ENCODE data around the gene USP40. TPM values are rescaled to one million over a fixed set of nuclear protein-coding genes. Genes with fewer than 3 reads are reported as not detected.

USP40 gene
- polyA plus RNA-seq, 3 donors, result 4.0 to 13.5 (median 5.1) TPM

GRCh38 chr2:233470011-233470687, 96.4 kb downstream of the USP40 start:
- intact Hi-C loops (cut with micrococcal nuclease), result no loop called here
- no peak for TF ChIP-seq CTCF (IDR thresholded peaks at IDR 0.05)
- Histone ChIP-seq H3K36me3 (replicated peaks in 1 of 2; ENCODE audit: control insufficient read depth in 1 of 2, insufficient read depth in 2 of 2, low read length in 2 of 2) (peaks cover 70 to 83% of the 10 kb centered on the region in 2 donors), H3K9ac (ENCODE audit: insufficient read depth, low read length, poor library complexity, severe bottlenecking) (no peak overlapping the region), H3K27me3 (ENCODE audit: control insufficient read depth in 2 of 2, insufficient read depth in 2 of 2, low read length in 2 of 2) (no peaks in the 10 kb centered on the region), H3K4me1 (ENCODE audit: control insufficient read depth in 1 of 2, insufficient read depth in 2 of 2, low read length in 2 of 2) (no peaks in the 10 kb centered on the region), H3K79me2 (ENCODE audit: insufficient read depth, low read length) (no peaks in the 10 kb centered on the region), H3K4me2 (replicated peaks; ENCODE audit: extremely low read depth, low read length, poor library complexity, severe bottlenecking) (no peak overlapping the region), H3K27ac (ENCODE audit: low read depth in 1 of 2, low read length in 2 of 2) (no peak overlapping the region), H4K20me1 (ENCODE audit: insufficient read depth, low read length) (peaks cover 42% of the 10 kb centered on the region), H3K9me3 (replicated peaks in 1 of 2; ENCODE audit: control insufficient read depth in 1 of 2, insufficient read depth in 1 of 2, low read length in 2 of 2) (no peaks in the 10 kb centered on the region), H2AFZ (ENCODE audit: insufficient read depth, low read depth, low read length, poor library complexity, severe bottlenecking) (no peak overlapping the region), H3K4me3 (replicated peaks in 1 of 3; ENCODE audit: low read depth in 2 of 3, low read length in 3 of 3) (no peak overlapping the region)
- H3K4me3 Mint-ChIP-seq, result no peak overlapping the region
- no peak for DNase-seq
- H3K27me3 Mint-ChIP-seq (ENCODE audit: low read depth in 3 of 3), result peaks cover 0 to 1% (median 0%) of the 10 kb centered on the region in 3 donors
- peak overlapping the region in 3 of 7 donors; percentile 8 to 69 (median 23) for H3K27ac Mint-ChIP-seq
- H3K36me3 Mint-ChIP-seq, result peaks cover 68 to 75% of the 10 kb centered on the region in 2 donors
- no peaks in the 10 kb centered on the region for H3K4me1 Mint-ChIP-seq
- H3K9me3 Mint-ChIP-seq, result peaks cover 0 to 2% (median 0%) of the 10 kb centered on the region in 7 donors
- WGBS (ENCODE audit: insufficient coverage), result over 99% methylated on average over 11 of the region's 20 CpGs

GRCh38 chr2:233469261-233470010, 97.1 kb downstream of the USP40 start:
- H3K27ac ChIP-seq (ENCODE audit: low read depth in 1 of 2, low read length in 2 of 2), result no peak overlapping the region
- H3K36me3 ChIP-seq (replicated peaks in 1 of 2; ENCODE audit: control insufficient read depth in 1 of 2, insufficient read depth in 2 of 2, low read length in 2 of 2), result peaks cover 77 to 90% of the 10 kb centered on the region in 2 donors
- no peak overlapping the region for H3K4me2 ChIP-seq (replicated peaks; ENCODE audit: extremely low read depth, low read length, poor library complexity, severe bottlenecking)
- no peak for DNase-seq
- H3K9me3 ChIP-seq (replicated peaks in 1 of 2; ENCODE audit: control insufficient read depth in 1 of 2, insufficient read depth in 1 of 2, low read length in 2 of 2), result no peaks in the 10 kb centered on the region
- Mint-ChIP-seq H3K36me3 (peaks cover 75 to 82% of the 10 kb centered on the region in 2 donors), H3K4me3 (no peak overlapping the region), H3K4me1 (no peaks in the 10 kb centered on the region), H3K27ac (peak overlapping the region in 1 of 7 donors; percentile 27), H3K9me3 (peaks cover 0 to 2% (median 0%) of the 10 kb centered on the region in 7 donors), H3K27me3 (ENCODE audit: low read depth in 3 of 3) (peaks cover 0 to 1% (median 0%) of the 10 kb centered on the region in 3 donors)
- no peaks in the 10 kb centered on the region for H3K4me1 ChIP-seq (ENCODE audit: control insufficient read depth in 1 of 2, insufficient read depth in 2 of 2, low read length in 2 of 2)
- no peak overlapping the region for H3K9ac ChIP-seq (ENCODE audit: insufficient read depth, low read length, poor library complexity, severe bottlenecking)
- H4K20me1 ChIP-seq (ENCODE audit: insufficient read depth, low read length), result peaks cover 40% of the 10 kb centered on the region
- no peak for TF ChIP-seq CTCF (IDR thresholded peaks at IDR 0.05)
- H3K27me3 ChIP-seq (ENCODE audit: control insufficient read depth in 2 of 2, insufficient read depth in 2 of 2, low read length in 2 of 2), result no peaks in the 10 kb centered on the region
- H3K79me2 ChIP-seq (ENCODE audit: insufficient read depth, low read length), result no peaks in the 10 kb centered on the region
- no peak overlapping the region for H3K4me3 ChIP-seq (replicated peaks in 1 of 3; ENCODE audit: low read depth in 2 of 3, low read length in 3 of 3)
- intact Hi-C loops (cut with micrococcal nuclease), result no loop called here
- H2AFZ ChIP-seq (ENCODE audit: insufficient read depth, low read depth, low read length, poor library complexity, severe bottlenecking), result no peak overlapping the region
- WGBS (ENCODE audit: insufficient coverage), result 93% methylated on average over 32 of the region's 32 CpGs
